ENCODE data around the gene ERRFI1.
"Not testable (repeated sequence)": the region's sequence is repeated elsewhere in the genome, so short reads cannot be mapped to it uniquely, and the experiment has no call there.

The ERRFI1 gene

GRCh38 chr1:7963841-7964240, 62.3 kb downstream of the ERRFI1 start:
- DNase-seq: not testable (repeated sequence)

- not testable (repeated sequence) for DNase-seq
Observed at GRCh38 chr1:7963378-7963730, 62.8 kb downstream of the ERRFI1 start.

DNA sequence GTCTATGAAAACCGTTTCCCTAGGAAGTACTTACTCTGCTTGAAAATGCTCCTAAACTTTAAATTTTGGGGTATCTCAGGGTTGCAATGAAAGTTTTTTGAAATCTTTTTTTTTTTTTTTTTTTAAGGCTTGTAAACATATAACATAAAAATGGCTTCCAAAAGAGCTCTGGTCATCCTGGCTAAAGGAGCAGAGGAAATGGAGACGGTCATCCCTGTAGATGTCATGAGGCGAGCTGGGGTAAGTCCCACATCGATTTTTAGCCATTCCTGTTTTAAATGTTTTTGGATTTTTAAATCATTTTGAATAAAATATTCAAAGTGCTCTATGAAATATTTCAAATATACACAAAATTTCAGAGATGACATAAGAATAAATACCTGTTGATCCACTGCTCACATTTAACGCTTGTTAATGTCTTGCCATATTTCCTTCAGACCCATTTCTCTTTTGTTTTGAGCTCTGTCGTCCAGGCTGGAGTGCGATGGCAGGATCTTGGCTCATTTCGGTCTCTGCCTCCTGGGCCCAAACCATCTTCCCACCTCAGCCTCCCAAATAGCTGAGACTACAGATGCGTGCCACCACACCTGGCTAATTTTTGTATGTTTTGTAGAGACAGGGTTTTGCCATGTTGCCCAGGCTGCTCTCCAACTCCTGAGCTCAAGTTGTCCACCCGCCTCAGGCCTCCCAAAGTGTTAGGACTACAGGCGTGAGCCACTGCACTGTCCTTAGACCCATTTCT, 63.3 kb downstream of the ERRFI1 start:
- no peak for DNase-seq

DNA sequence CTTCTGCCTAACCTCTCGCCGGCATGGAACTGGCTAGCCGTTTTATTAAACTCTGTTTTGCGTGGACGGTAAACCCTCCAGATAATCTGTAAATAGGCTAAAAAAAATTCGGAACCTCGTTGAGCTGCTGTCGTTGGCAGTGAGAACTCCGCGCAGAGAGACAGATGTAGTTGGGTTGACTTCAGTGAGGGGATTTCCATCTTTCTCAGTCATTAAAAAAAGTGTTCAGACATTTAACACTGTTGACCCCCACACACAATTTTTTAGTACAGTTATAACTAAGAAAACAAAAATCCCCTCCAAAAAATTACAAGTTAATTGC, 64.1 kb downstream of the ERRFI1 start:
- peak; percentile 72 for DNase-seq

Measured in CD4-positive, alpha-beta T cell treated with Interleukin-21 for 1 hour (primary cell).